GM21515 (cell line): ENCODE results near the gene HIVEP1.
"Not testable (repeated sequence)": the region's sequence is repeated elsewhere in the genome, so short reads cannot be mapped to it uniquely, and the experiment has no call there.

Experiments
- ATAC-seq: cut with Tn5 transposase; IDR thresholded peaks from one replicate; pipeline ENCODE4 v1.9.1; 2021; ENCODE audit not compliant: unreplicated experiment

HIVEP1 gene

GRCh38 chr6:12152023-12152970 is 140.2 kb downstream of the HIVEP1 start:
- ATAC-seq: no peak

DNA sequence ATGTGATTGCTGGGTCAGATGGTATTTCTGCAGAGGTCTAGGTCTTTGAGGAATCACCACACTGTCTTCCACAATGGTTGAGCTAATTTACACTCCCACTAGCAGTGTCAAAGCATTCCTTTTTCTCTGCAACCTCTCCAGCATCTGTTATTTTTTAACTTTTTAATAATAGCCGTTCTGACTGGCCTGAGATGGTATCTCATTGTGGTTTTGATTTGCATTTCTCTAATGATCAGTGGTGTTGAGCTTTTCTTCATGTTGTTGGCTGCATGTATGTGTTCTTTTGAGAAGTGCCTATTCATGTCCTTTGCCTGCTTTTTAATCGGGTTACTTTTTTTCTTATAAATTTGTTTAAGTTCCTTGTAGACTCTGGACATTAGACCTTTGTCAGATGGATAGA is 143.7 kb downstream of the HIVEP1 start:
- ATAC-seq: not testable (repeated sequence)

- ATAC-seq: no peak
Measured at GRCh38 chr6:12158686-12159415, 146.7 kb downstream of the HIVEP1 start.

GRCh38 chr6:12160326-12160725 is 148.2 kb downstream of the HIVEP1 start:
- ATAC-seq: no peak

DNA sequence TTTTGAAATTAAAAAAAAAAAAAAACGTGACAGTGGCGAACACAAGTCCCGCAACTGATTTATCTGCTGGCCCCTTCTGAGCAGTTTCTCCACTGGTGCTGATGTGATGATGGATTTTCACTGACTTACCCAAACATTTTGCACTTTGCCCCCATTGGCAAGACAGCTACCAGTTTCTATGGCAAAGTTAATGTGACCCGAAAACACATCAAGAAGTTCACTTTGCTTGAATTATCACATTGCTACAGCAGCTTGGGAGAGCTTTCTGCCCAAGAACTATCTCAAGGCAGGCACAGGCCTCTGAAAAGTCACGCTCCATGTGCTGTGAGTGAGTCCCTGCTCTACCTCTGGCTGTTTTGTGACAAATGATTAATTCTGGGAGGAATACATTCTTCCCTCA is 150.1 kb downstream of the HIVEP1 start:
- no peak for ATAC-seq

DNA sequence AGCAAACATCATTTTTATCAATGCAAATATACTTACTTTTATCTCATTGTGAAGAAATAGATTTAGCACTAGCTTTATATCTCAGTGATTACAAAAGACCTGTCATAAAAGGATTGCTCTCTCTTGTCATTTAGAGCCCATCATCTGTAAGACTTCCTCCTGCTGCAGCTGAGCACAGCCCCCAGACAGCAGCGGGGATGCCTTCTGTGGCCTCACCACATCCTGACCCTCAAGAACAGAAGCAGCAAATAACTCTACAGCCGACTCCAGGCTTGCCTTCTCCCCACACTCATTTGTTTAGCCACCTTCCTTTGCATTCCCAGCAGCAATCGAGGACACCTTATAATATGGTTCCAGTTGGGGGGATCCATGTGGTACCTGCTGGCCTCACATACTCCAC is 151.0 kb downstream of the HIVEP1 start:
- peak; percentile 83 for ATAC-seq

- no peak for ATAC-seq
Measured at GRCh38 chr6:12163744-12164507, 151.8 kb downstream of the HIVEP1 start.

GRCh38 chr6:12164508-12164770 is 152.3 kb downstream of the HIVEP1 start:
- ATAC-seq: no peak

- no peak for ATAC-seq
Measured at GRCh38 chr6:12165297-12165696, 153.2 kb downstream of the HIVEP1 start.

DNA sequence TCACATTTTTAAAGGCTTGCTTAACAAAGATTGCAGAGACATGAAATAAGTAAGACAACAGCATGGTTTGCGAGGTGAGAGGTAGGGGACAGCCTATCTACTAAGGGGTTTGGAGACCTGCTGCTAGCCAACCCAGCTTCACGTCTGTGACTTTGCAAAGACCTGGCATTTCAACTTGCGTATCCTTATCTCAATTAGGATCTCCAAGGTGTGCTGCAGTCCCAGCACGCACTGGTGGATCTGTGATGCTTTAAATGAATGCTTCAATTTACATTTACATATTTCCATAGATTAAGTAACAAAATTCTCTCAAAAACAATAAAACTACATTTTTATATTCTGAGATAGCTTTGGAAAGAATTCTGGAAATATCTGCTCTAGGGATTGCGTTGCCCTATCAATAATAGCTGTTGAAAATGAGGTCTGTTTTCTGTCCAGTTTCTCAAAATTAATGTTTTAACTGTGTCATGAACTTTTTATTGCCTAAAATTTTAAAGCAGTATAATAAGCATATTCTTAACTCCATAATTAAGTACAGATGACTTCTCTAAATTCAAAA is 153.7 kb downstream of the HIVEP1 start:
- ATAC-seq: no peak

DNA sequence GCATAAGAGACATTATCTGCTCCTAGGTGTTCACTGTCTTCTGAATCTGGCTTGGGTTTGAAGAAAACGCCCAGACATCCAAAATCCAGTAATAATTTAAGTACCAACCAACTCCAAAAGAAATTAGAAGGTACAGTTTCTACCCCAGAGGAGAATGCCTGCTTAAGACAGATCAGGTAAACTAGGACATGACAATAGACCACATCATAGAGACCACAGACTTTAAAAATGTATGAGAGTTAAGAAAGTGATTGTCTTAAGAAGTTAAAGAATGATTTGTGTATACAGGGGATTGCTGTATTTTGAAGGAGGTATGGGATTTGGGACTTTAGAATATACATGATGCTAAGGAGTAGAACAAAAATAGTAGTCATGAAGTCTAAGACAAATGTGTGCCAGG is 157.3 kb downstream of the HIVEP1 start:
- ATAC-seq: no peak

DNA sequence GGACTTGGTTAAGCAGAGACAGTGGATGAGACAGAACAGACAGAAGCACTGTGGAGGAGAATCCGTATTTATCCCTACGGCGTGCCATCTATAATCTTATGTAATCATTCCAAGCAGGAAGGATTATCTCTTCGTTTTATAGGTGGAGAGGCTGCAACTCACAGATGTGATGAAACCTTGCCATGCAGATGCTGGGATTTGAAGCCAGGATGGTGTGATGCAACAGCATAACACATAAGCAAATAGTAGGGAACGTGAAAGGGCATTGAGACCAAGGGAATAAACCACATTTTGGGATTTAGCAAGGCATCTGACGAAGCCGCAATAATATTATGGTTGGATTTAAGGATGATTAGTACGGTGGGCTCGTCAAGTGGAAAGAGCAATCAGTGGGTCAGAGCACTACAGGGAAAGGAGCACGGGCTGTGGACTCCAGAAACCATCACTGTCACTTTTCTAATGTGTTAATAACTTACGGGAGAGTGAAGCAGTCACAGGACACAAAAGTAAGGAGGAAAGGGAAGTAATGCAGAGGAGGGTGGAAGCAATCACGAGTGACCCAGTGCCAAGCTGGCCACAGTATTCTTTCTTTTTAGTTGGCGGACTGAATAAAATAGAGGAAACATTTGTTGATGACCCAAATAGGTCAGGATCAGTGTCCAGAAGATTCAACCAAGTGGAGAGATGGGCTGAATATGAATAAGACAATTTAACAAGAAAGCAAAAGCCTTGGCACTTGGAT is 158.4 kb downstream of the HIVEP1 start:
- no peak for ATAC-seq

DNA sequence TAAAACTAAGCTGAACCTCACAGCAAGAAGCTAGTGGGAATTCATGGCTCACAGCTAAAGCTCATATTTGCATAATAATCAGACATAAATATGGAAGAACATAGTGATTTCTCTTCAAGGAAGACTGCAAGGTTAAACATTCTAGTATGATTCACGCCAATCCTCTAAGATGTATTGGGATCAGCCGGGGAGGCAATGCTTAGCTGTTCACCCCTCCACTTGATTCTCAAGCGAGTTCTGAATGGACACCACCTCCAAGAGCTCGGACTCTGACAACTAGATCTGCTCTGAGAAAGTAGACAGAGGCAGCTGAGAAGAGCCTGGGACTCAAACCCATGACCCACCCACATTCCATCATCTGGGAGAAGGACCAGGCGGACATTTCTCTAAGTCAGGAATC is 159.6 kb downstream of the HIVEP1 start:
- ATAC-seq: no peak

- ATAC-seq: no peak
Measured at GRCh38 chr6:12172572-12172971, 160.5 kb downstream of the HIVEP1 start.

- ATAC-seq: no peak
Measured at GRCh38 chr6:12173181-12173580, 161.1 kb downstream of the HIVEP1 start.

DNA sequence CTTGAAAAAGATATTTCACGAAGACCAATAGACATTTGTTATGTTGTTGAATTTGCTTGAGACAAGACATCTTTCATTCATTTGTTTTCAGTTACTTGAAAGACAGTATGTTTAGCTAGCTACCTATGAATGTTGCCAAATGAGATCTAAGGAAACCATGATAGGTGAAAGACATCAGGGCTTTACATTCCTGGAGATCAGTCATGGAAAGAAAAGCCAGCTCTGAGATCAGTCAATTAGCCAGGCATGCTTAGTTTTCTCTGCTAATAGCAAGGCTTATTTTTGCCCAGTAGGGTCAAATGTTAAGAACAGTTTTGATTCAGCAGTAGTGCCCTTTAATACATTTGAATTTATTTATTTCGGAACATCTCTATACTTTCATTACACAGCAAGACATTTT is 161.5 kb downstream of the HIVEP1 start:
- no peak for ATAC-seq

DNA sequence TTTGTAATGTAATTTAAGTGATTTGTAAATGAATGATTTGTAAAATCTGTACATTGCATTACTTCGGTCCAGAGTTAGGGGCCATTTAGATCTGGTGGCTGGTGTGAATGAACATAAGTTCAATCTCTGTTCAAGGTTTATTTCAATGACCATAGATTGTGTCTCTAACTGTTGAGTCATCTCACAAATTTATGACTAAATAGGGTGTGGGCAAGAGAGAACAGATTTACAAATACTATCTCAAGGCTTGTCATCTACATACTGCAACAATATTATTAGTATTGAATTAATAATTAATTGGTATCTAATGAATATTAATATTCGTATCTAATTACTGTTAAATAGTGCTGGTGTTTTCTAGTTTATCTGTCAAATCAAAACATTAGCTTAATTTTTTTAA is 162.8 kb downstream of the HIVEP1 start:
- no peak for ATAC-seq

DNA sequence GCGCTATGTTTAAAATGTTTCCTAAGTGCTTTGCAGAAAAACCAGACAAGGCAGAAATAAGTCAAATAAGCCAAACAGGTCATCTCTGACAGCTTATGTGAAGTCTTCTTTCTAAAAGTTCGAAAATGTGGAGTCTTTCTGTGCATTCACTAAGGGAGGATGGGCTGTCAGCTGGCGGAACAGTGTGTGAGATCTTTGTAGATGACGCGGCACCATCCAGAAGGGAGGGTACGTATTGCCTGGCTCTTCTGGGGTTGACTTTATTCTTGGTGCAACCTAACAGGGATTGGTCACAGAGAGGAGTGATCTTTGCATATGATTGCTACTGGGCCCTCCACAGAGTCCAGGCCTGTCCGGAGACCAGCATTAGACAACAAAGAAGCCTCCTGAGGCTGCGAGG is 163.5 kb downstream of the HIVEP1 start:
- ATAC-seq: no peak

GRCh38 chr6:12176782-12177181 is 164.7 kb downstream of the HIVEP1 start:
- ATAC-seq: not testable (repeated sequence)

GRCh38 chr6:12178521-12178920 is 166.4 kb downstream of the HIVEP1 start:
- ATAC-seq: no peak

DNA sequence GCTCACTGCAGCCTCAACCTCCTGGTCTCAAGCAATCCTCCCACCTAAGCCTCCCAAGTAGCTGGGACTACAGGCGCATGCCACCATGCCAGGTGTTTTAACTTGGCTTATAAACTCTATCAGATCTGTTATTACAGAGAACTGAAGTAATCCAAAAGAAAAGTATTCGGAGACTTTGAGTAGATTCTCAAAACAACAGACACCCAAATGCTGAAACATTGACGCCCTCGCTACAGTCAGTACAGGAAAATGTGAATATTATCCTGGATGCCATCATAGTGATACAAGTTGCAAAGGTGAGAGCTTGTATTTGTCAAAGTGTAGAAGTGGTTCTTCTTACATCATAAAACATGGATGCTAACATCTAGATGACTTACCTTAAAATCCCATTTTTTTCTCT is 169.4 kb downstream of the HIVEP1 start:
- no peak for ATAC-seq
